ENCODE measurements around the gene SLC11A1.

The SLC11A1 gene

DNA sequence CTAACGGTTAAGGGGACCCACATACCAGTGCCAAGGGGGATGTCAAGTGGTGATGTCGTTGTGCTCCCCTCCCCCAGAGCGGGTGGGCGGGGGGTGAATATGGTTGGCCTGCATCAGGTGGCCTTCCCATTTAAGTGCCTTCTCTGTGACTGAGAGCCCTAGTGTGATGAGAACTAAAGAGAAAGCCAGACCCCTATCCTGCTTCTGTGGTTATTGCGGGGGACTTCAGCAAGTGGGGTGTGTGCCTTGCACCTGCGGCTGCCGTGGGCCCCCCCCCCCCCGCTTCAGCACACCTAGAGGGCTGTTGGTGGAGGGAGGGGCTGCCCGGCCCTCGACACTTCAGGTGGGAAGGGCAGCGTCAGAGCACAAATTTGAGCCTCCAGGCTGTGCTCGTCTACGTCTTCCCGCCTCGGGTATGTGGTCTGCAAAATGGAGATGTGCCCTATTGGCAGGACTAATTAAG, 23.7 kb downstream of the SLC11A1 start:
- DNase-seq = peak; percentile 44 to 46

- DNase-seq = peak; percentile 96 to 97
Observed at GRCh38 chr2:218406209-218406948, 24.3 kb downstream of the SLC11A1 start.

GRCh38 chr2:218406949-218407618, 25.0 kb downstream of the SLC11A1 start:
- DNase-seq = peak; percentile 76 to 77

DNA sequence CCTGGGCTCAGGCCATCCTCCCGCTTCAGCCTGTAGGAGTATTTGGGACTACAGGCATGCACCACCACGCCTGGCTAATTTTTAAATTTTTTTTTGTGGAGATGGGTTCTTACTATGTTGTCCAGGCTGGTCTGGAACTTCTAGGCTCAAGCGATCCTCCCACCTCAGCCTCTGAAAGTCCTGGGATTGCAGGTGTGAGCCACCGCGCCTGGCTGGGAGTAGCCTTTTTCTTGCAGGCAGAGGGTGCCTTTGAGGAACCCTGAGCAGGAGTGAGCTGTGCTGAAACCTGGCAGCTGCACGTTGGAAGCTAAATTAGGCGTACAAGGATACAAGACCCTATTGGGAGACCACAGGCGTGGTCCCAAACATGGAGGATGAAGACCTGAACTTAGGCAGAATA, 25.6 kb downstream of the SLC11A1 start:
- no peak for DNase-seq

GRCh38 chr2:218418321-218418716, 36.2 kb downstream of the SLC11A1 start:
- no peak for DNase-seq

- no peak for DNase-seq
Observed at GRCh38 chr2:218418717-218419458, 36.8 kb downstream of the SLC11A1 start, which contains the start of gene VIL1. Gene VIL1, plus strand, starts transcription at chr2:218419123. Its CDS starts 4,656 bp downstream, at chr2:218423779.

DNA sequence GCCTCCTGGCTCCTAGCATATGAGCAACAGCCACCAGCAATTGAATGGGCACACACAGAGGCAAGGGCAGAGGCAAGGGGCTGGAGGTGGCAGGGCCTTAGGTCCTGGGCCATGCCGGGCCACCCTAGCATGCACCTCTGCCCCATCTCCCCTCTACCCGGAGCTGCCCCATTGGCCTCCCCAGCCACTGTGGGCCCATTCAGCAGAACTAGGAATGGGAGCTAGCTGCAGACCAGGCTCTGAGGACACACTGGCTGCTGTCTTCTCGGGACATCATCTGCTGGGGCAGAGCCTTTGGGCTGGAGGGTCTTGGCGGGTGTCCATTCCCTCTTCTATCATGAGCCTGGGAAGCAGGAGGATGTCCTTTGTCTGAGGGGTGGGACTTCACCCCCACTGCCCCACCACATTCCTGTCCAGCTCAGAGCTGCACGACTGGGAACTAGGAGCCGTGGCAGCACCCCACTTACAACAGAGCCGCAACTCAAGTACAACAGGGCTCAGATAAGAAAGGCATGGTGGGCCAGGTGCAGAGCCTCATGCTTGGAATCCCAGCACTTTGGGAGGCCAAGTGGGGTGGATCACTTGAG, 37.6 kb downstream of the SLC11A1 start:
- no peak for DNase-seq

- DNase-seq = no peak
Observed at GRCh38 chr2:218421027-218421426, 39.0 kb downstream of the SLC11A1 start.

DNA sequence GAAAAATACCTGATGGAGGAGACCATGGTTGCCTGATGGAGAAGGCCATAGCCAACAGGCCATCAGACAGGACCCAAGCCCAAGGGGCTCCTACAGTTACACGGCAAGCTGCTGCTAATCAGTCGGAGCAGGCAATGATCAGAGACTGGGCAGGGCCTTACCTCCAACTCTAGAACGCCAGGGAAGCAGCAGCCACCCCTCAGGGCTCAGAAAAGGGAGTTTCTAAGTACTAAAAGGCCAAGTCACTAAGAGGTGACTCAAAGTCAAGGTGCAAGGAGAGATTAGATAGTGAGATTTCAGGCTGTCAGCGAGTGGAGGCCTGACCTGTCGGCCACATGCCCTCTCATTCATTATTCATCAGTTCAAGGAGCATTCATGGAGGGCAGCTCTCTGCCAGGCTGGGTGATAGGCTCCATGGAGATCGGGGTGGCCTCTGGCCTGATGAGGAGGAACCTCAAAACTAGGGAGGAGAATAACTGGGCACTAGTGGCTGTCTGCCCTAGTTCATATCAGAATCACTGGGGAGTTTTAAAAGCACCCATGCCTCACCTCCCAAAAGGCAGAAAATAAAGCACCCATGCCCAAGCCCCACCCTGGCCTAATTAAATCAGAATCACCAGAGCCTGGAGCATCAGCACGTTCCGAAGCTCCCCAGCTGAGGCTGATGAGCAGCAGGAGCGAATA, 40.5 kb downstream of the SLC11A1 start:
- DNase-seq = no peak

DNA sequence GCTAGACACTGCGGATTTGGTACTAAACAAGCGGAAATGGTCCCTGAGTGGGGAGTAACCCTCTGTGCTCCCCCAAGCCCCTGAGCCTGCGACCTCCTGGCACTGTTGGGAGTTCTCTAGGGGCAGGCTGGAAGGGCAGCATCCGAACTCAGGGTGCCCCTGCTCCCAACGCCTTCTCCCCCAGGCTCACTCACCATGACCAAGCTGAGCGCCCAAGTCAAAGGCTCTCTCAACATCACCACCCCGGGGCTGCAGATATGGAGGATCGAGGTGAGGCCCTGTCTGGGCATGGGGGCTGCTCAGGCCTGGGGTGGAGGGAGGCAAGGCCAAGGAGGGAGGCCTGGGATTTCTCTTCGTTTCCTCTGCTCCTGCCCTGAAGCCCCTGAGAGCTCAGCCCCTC, 41.5 kb downstream of the SLC11A1 start:
- DNase-seq = no peak

DNA sequence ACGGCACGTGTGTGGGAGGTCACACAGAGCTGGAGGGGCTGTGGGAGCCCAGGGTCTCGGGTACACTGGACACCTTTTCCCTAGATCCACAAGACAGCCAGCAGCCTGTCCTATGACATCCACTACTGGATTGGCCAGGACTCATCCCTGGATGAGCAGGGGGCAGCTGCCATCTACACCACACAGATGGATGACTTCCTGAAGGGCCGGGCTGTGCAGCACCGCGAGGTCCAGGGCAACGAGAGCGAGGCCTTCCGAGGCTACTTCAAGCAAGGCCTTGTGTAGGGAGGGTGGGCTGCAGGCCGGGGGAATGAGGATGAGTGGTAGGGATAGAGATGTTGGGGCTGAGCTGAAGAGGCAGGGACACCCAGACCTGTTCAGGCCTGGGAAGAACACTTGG, 43.5 kb downstream of the SLC11A1 start:
- no peak for DNase-seq

DNA sequence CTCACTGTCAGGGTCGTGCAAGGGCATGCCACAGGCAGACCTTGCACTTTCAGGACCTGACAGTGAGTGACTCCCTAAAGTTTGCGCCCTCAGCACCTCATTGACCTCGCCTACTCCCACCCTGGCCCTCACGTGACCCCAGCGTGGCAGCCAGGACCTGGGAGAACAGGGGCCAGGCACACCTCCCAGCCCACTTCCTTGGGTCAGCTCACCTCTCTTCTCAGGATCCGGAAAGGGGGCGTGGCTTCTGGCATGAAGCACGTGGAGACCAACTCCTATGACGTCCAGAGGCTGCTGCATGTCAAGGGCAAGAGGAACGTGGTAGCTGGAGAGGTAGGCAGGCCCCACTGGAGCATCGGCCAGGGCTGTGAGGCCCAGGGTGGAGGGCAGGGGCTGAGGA, 45.7 kb downstream of the SLC11A1 start:
- no peak for DNase-seq

GRCh38 chr2:218428846-218429558, 46.9 kb downstream of the SLC11A1 start:
- no peak for DNase-seq

DNA sequence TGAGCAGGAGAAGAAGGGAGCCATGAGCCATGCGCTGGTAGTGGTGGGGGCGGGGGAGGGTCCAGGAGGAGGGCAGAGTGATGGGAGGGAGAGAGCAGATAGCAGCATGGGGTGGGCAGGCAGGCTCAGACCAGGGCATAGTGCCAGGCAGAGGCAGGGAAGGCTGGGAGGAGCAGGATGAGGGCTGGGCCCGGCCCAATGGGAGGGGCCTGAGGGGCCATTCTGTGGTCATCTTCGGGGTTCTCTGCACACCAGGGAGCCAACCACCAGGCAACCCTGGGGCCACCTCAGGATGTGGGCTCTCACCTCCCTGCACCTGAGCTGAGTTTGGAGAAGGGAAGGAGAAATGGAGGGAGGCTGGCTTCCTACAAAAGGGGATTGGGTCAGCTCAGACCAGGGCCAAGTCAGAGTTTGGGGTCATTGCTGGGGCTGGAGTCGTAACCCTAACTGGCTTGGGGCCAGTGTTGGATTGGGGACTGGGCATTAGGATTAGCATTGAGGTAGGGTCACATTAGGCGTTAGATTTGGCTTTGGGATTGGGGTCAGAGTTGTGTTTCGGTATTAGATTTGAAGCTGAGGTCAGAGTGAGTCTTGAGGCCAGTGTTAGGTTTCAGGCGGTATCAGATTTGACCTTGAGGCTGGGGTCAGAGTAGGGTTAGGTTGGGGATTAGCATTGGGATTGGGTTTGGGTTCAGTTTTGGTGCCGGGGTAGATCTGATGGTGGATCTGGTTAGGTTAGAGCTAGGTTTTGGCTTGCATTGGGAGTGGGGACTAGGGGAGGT, 48.0 kb downstream of the SLC11A1 start:
- DNase-seq = no peak

- no peak for DNase-seq
Observed at GRCh38 chr2:218430721-218431120, 48.6 kb downstream of the SLC11A1 start.

- no peak for DNase-seq
Observed at GRCh38 chr2:218431878-218432277, 49.8 kb downstream of the SLC11A1 start.

DNA sequence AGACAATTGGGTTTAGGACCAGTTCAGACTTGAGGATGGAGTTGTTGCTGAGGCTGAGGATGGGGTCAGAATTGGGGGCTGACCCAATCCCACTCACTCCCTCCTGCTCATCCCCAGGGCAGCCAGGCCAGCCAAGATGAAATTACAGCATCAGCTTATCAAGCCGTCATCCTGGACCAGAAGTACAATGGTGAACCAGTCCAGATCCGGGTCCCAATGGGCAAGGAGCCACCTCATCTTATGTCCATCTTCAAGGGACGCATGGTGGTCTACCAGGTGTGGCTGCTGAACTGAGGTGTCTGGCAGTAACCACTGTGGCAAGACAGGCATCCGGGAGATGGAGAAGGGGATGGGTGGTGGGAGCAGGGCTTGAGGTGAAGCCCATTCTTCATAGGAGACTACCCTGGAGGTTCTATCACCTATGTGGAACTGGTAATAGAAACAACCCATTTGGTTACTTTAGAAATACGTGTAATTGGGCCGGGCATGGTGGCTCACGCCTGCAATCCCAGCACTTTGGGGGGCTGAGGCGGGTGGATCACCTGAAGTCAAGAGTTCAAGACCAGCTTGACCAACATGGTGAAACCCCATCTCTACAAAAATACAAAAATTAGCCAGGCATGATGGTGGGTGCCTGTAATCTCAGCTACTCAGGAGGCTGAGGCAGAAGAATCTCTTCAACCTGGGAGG, 50.7 kb downstream of the SLC11A1 start:
- DNase-seq = no peak

DNA sequence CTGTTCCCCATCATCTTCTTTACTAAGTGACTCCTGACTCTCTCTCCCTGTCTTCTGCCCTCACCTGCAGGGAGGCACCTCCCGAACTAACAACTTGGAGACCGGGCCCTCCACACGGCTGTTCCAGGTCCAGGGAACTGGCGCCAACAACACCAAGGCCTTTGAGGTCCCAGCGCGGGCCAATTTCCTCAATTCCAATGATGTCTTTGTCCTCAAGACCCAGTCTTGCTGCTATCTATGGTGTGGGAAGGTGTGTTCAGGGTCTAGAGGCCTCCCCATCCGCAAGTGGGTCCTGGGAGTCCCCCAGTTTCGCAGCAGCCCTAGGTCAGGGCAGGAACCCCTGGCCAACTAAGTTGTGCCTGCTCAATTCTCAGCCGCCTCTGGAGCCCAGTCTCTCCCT, 52.4 kb downstream of the SLC11A1 start:
- DNase-seq = no peak

- DNase-seq = no peak
Observed at GRCh38 chr2:218435003-218435982, 53.2 kb downstream of the SLC11A1 start.
